Omental fat pad (tissue), 4 donors: ENCODE results near the gene ARHGEF16. TPM values are rescaled to one million over a fixed set of nuclear protein-coding genes. Genes with fewer than 3 reads are reported as not detected.

Experiments used
- ATAC-seq: fragments of 150-250 bp; one replicate; pipeline ENCODE4 v1.9.1; 2016; ENCODE audit warnings: mild to moderate bottlenecking, moderate library complexity; ENCODE audit not compliant: low FRiP score
- DNase-seq: peaks from one replicate; pipeline ENCODE4 v3.0.0-alpha.2; 2019; ENCODE audit warnings: low spot score
- CTCF ChIP-seq, 3 donors: fragments of 450-650 bp; IDR thresholded peaks; one replicate each; pipeline ENCODE4 v1.5.1; 2016 to 2017; ENCODE audit warnings: antibody characterized with exemption in 3 of 3, mild to moderate bottlenecking in 3 of 3, moderate library complexity in 2 of 3
- total RNA-seq, 4 donors: library from RNA; depleted of rRNA; stranded (reverse); fragments of >200 nt; gene quantifications; one replicate each; pipeline ENCODE4 v1.1.0, GENCODE V29; 2016

ARHGEF16 gene
- total RNA-seq, 4 donors from 2014 or later: 0.36 to 3.2 (median 1.9) TPM

- ATAC-seq: peak; percentile 93
- peak; percentile 52 for DNase-seq
- TF ChIP-seq CTCF (IDR thresholded peaks at IDR 0.05): no peak
Observed at GRCh38 chr1:3504151-3504821, 49.8 kb downstream of the ARHGEF16 start.

GRCh38 chr1:3504822-3505153 is 50.3 kb downstream of the ARHGEF16 start:
- ATAC-seq (no peak), DNase-seq (no peak)

GRCh38 chr1:3505161-3505560 is 50.7 kb downstream of the ARHGEF16 start:
- DNase-seq (no peak), ATAC-seq (no peak)
- TF ChIP-seq CTCF (IDR thresholded peaks at IDR 0.05): no peak

More at GRCh38 chr1:3504822-3505153, 50.3 kb downstream of the ARHGEF16 start:
- TF ChIP-seq CTCF (IDR thresholded peaks at IDR 0.05): no peak

- TF ChIP-seq CTCF (IDR thresholded peaks at IDR 0.05): no peak
- ATAC-seq (no peak), DNase-seq (no peak)
Observed at GRCh38 chr1:3506041-3506440, 51.6 kb downstream of the ARHGEF16 start.

- DNase-seq (no peak), ATAC-seq (no peak)
- TF ChIP-seq CTCF (IDR thresholded peaks at IDR 0.05): no peak
Observed at GRCh38 chr1:3506943-3507342, 52.5 kb downstream of the ARHGEF16 start.

- no peak for ATAC-seq
- TF ChIP-seq CTCF (IDR thresholded peaks at IDR 0.05): no peak
- DNase-seq: no peak
Observed at GRCh38 chr1:3507636-3508275, 53.3 kb downstream of the ARHGEF16 start.
